Prostate gland (tissue), 2 donors: ENCODE data around the gene PRKG1.

Experiments used
- CTCF ChIP-seq, 4 experiments: fragments of 200-600 bp in 2 of 4; fragments of 450-650 bp in 2 of 4; sonication (generic) in 2 of 4; IDR thresholded peaks; 1 replicate in 3 of 4; 2 replicates in 1 of 4; pipeline ENCODE4 v1.5.1; 2016 to 2019; ENCODE audit warnings: antibody characterized with exemption in 4 of 4, mild to moderate bottlenecking in 2 of 4, moderate library complexity in 2 of 4
- POLR2A ChIP-seq: fragments of 450-650 bp; IDR thresholded peaks from one replicate; pipeline ENCODE4 v1.6.1; 2016; ENCODE audit warnings: antibody characterized with exemption, mild to moderate bottlenecking

GRCh38 chr10:51876979-51877378, 802.7 kb downstream of the PRKG1 start:
- TF ChIP-seq CTCF (IDR thresholded peaks at IDR 0.05) (no peak), POLR2A (no peak)
